Activated T-cell treated with anti-CD3 and anti-CD28 coated beads for 48 hours (primary cell): ENCODE data around the gene OTUD5.
"Not testable (repeated sequence)": the region's sequence is repeated elsewhere in the genome, so short reads cannot be mapped to it uniquely, and the experiment has no call there.

Experiments used
- DNase-seq: peaks from one replicate; pipeline ENCODE4 v3.0.0-alpha.2; 2020; ENCODE audit warnings: low read depth

OTUD5 gene, protein sequence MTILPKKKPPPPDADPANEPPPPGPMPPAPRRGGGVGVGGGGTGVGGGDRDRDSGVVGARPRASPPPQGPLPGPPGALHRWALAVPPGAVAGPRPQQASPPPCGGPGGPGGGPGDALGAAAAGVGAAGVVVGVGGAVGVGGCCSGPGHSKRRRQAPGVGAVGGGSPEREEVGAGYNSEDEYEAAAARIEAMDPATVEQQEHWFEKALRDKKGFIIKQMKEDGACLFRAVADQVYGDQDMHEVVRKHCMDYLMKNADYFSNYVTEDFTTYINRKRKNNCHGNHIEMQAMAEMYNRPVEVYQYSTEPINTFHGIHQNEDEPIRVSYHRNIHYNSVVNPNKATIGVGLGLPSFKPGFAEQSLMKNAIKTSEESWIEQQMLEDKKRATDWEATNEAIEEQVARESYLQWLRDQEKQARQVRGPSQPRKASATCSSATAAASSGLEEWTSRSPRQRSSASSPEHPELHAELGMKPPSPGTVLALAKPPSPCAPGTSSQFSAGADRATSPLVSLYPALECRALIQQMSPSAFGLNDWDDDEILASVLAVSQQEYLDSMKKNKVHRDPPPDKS

GRCh38 chrX:48957477-48957826 lies at the start of gene OTUD5:
OTUD5 (minus strand) TSS chrX:48957607; CDS start chrX:48957570, 37 bp downstream.
- peak; percentile 66 for DNase-seq

GRCh38 chrX:49003696-49004095 lies 46.3 kb upstream of the OTUD5 start:
- DNase-seq = no peak

DNA sequence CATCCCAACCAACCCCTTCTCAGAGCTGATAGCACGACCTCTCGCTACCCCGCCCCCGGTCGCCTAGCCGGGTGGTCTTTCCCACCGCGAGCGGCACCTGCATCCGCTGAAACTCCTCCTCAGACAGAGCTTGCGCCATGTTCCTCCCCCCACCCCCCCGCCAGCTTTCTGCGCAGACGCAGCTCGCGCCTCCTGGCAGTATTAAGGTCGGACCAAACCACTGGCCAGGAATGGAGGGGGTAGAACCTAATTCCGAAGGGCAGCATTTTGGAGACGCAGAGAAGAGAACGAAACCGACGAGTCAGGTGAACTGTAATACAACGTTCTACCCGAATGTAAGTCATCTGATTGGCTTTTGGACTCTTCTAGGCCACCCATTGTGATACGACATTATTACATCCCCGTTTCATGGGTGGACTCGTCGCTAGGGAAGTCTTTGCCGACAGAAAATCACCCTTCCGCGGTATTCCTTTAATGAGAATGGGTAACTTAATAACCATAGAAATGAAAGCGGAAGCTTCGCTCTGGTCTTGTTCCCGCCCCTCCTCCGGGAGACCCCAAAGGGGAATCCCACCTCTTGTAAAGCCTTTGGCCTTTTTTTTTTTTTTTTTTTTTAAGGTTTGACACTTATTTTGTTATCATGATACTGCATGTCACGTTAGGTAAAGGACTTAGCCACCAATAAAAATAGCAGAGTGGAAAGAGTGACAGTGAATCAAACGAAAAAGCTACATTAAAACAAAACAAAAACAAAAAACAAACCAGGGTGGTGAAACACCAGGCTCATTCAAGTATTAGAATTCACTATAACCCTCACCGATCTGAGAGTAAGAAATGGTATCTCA lies 44.9 kb upstream of the OTUD5 start, which contains the start of gene GRIPAP1:
Gene GRIPAP1 (minus strand): TSS at position 174 of the 845 bp plus-strand sequence. CDS start 35 bp downstream, at position 139.
- DNase-seq = peak; percentile 58

- peak; percentile 33 for DNase-seq
Measured at GRCh38 chrX:49001521-49002090, 44.2 kb upstream of the OTUD5 start.

GRCh38 chrX:49000636-49001035 lies 43.2 kb upstream of the OTUD5 start:
- no peak for DNase-seq

- no peak for DNase-seq
Measured at GRCh38 chrX:48999030-48999429, 41.6 kb upstream of the OTUD5 start.

DNA sequence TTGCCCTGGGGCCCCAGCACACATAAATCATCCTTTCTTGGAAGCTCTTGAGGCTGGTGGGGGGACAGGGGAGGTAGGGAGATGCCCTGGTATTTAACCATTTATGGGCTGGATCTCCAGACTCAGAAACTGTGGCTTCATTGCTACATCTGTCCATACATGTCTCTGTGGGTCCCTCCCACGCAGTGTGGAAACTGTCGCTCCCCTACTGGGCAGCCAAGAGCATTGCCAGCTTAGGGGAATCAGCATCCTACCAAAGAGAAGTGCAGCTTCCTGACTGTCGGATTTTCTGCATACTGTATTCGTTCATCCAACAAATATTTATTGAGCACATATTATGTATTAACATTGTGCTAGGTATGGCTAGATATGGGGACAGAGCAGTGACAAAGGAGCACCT lies 41.0 kb upstream of the OTUD5 start:
- DNase-seq = no peak

DNA sequence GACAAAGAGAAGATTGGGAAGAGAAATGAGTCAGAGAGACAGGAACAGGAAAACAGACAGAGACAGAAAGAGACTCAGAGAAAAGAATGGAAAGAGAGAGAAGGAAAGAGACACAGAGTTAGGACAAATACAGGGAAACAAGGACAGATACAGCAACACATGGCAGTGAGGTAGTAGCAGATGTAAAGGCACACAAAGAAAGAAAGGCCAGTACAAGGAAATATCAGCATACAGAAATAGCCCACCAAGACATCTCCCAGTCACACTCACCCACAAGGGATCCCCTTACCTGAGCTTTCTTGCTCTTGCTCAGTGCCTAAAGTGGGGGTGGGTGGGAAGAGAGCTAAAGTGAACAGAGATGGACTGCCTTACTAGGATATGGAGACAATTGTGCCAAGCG lies 40.5 kb upstream of the OTUD5 start:
- no peak for DNase-seq

DNA sequence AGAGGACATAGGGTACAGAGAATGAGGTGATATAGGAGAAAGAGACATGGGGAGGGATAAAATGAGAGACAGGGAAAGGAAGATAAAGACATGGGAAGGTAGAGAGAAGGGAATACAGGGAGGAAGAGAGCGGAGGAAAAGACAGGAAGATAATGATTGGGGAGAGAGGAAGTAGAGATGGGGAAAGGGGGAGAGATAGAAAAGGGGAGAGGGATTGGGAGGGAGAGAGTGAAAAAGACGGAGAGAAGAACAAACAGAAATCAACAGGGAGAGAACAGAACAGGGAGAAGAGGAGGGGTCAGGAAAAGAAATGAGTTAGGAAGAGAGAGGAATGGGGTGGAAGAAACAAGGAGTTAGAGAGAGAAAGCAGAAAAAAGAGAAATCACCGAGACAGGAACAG lies 40.0 kb upstream of the OTUD5 start:
- no peak for DNase-seq

DNA sequence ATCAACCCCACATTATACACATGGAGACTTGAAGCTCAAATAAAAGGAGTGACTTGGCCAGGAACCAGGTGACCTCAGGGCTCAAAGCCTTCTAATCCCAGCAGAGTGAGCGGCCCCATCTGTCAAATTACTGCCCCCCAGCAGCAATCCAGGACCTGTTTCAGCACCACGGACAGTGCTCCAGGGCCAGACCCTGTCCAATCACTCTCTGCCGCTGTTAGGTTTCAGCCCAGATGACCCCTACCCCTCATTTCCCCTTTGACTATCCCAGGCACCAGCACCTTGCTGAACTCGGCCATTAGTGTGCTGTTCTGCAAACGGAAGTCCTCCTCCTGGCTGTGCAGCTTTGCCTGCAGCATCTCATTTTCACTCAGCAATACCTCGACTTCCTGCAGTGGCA lies 39.6 kb upstream of the OTUD5 start:
- DNase-seq = no peak

DNA sequence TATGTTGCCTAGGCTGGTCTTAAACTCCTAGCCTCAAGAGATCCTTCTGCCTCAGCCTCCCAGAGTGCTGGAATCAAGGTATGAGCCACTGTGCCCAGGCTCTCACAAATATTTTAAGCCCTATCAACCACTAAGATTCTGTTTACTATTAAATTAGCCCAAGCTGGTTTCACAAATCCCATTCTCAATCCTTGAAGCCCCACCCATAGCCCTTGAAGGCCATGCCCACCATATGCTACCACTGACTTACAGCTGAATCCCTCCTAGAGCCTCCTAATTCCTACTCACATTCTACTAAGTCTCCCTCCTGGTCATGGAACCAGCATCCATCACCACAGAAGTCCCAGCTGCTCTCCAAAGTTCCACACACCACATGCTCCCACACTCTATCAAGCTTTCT lies 34.9 kb upstream of the OTUD5 start:
- DNase-seq = no peak

GRCh38 chrX:48989483-48989882 lies 32.1 kb upstream of the OTUD5 start:
- DNase-seq = no peak

DNA sequence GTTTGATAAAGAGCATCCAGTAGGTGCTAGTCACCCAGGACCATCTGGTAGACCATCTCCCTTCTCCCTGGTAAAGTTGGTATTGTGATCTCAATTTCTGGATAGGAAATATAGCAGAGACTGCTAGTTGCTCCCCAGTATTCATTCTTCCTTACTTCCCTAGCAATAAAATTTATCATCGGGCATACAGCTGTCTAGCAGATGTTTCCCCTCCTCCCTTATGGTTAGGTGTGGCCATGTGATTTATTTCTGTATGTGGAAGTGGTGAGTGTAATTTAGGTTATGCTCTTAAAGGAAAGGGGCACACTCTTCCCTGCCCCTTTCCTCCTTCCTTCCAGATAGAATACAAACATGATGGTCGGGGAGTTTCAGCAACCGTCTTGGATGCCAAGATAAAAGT lies 26.5 kb upstream of the OTUD5 start:
- DNase-seq = no peak

DNA sequence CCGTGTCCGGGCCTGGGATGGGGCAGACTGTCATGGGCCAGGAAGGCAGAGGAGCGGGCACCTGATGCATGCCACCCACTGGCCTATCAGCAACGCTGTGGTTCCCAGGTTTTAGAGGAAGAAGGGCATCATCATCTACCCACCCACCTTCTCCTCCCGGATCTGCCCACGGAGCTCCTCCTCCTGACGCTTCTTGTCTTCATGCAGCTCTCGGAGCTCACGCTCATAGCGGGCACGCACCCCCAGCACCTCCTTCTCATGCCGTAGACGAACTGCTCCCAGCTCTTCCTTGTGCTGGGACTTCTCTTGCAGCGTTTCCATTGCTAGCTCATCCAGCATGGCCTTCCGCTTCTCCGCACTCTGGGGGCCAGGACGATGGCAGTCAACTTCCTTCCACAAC lies 25.7 kb upstream of the OTUD5 start:
- no peak for DNase-seq

GRCh38 chrX:48981178-48981577 lies 23.8 kb upstream of the OTUD5 start:
- DNase-seq = no peak

- DNase-seq = not testable (repeated sequence)
Measured at GRCh38 chrX:48980341-48980740, 22.9 kb upstream of the OTUD5 start.

DNA sequence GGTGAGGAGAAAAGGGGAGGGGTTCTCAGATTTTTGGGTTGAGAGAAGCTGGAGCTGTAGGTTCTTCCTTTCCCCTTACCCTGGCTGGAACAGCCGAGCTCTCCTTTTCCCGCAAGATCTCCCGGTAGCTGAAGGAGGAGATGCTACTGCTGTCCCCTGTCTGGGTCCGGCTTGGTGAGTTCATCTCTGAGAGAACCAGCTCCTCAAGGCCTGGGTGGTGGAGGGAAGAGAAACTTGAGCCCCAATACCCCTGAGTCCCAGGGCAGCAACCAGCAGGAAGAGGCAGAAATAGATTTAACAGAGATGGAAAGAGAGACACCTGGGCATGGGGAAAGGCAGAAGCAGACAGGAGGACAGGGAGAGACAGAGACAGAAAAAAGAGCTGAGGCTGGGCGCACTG lies 20.8 kb upstream of the OTUD5 start:
- no peak for DNase-seq

- DNase-seq = no peak
Measured at GRCh38 chrX:48976086-48976485, 18.7 kb upstream of the OTUD5 start.

DNA sequence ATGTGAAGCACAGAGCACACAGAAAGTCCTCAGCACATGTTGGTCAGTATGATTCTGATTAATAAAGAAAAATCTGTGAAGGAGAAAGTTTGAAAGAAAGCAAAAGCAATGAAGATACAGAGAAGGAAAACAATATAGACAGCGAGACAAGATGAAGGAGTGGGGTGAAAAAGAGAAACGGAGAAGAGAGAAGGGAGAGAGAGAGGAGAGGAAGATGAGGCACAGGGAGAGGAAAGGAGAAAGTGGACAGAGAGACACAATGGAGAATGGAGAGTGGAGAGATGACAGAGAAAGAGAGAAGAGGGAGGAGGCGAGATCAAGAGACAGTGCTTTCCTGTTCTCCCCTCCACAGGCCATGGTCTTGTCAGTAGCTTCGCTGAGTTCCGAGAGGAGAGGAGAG lies 18.1 kb upstream of the OTUD5 start:
- no peak for DNase-seq

- no peak for DNase-seq
Measured at GRCh38 chrX:48975041-48975440, 17.6 kb upstream of the OTUD5 start.

DNA sequence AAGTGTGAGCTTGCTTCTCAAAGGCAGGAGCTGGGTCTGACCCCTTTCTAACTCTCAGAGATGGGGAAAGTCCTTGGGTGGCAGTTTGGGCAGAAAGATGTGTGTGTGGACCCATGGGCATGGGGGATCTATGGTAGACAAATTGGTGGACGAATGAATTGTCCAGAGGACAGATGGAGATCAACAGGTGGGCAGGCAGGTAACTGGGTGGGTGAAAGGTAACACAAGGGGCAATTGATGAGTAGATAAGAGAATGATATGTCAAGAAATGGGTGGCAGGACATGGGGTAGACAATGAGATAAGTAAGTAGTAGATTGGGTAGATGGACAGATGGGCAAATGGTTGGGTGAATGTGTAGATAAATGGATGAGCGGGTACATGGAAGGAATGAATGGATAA lies 17.2 kb upstream of the OTUD5 start:
- no peak for DNase-seq

DNA sequence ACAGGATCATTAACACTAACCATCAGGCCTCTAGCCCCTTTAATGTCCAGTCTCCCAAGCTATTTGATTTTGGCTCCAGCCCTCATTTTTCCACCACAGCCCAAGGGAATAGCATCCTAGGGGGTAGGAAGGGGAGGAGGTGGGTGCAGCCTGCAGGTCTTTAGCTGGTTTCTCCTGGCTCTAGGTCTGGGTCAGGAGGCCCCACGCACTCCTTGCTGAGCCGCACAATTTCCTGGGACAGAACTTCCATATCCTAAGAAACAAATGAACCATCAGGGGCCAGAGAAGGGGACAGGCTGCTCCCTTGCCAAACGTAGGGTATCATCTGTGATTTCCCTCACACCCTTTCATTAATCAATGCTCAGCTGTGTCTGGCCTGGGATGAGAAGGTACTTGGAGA lies 16.6 kb upstream of the OTUD5 start:
- no peak for DNase-seq
